Transverse colon (tissue), 4 donors: ENCODE results near the gene PRDM8.

Source experiments
- EP300 ChIP-seq: sonication (generic); formaldehyde crosslinking; IDR thresholded peaks from one replicate; pipeline ENCODE4 v1.6.1; 2017; ENCODE audit warnings: antibody characterized with exemption, low read depth
- POLR2A ChIP-seq: fragments of 450-650 bp; IDR thresholded peaks from one replicate; pipeline ENCODE4 v1.6.1; 2016; ENCODE audit warnings: antibody characterized with exemption, mild to moderate bottlenecking, moderate library complexity
- POLR2AphosphoS5 ChIP-seq, 3 donors: sonication (generic); formaldehyde crosslinking; IDR thresholded peaks; one replicate each; pipeline ENCODE4 v1.6.1; 2016; ENCODE audit warnings: antibody characterized with exemption in 3 of 3
- TF ChIP-seq, protein P1 (sequence below), 5 experiments: fragments of 200-600 bp in 3 of 5; fragments of 450-650 bp in 2 of 5; sonication (generic) in 3 of 5; IDR thresholded peaks; 1 replicate in 2 of 5; 2 replicates in 3 of 5; pipeline ENCODE4 v1.5.1; 2016 to 2017; ENCODE audit warnings: antibody characterized with exemption in 5 of 5, inconsistent platforms in 3 of 5, mild to moderate bottlenecking in 2 of 5, moderate library complexity in 1 of 5

DNA sequence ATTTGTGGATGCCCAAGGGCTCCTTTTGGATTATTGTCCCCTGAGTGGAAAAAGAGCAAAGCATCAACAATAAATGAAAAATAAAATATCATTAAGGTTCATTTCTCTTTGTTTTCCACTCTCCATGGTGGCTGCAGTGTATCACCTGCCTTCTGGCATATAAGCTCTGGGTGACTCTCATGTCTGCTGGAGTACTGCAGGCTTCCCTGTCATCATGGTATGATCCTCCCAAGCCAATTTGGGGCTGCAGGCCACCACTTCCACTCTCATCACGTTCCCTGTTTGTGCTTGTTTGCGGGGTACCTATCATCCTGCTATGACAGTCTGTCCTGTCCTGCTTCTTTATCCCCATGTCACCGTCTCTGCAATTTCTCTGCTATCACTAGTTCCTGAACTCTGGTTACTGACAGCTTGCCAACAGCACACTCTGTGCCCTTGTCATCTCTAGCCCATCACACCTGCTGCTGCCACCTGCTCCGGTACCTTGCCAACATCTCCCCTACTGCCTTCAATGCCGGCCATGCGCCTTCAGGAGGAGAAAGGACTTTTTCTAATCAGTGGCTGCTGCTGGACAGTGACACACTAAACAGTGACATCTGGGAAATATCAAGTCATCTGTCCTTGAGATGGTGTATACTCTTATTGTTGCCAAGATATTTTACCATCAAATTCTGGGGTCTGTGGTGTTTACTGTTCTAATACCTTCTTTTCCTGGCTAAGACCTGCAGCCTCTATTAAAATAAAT is 46.1 kb downstream of the PRDM8 start:
- TF ChIP-seq POLR2A (no peak), EP300 (no peak), POLR2AphosphoS5 (IDR thresholded peaks at IDR 0.05) (no peak)
- TF ChIP-seq, protein P1, sequence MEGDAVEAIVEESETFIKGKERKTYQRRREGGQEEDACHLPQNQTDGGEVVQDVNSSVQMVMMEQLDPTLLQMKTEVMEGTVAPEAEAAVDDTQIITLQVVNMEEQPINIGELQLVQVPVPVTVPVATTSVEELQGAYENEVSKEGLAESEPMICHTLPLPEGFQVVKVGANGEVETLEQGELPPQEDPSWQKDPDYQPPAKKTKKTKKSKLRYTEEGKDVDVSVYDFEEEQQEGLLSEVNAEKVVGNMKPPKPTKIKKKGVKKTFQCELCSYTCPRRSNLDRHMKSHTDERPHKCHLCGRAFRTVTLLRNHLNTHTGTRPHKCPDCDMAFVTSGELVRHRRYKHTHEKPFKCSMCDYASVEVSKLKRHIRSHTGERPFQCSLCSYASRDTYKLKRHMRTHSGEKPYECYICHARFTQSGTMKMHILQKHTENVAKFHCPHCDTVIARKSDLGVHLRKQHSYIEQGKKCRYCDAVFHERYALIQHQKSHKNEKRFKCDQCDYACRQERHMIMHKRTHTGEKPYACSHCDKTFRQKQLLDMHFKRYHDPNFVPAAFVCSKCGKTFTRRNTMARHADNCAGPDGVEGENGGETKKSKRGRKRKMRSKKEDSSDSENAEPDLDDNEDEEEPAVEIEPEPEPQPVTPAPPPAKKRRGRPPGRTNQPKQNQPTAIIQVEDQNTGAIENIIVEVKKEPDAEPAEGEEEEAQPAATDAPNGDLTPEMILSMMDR (IDR thresholded peaks at IDR 0.05) = no peak
